Measurements from ENCODE around the gene DCLK2. TPM values are rescaled to one million over a fixed set of nuclear protein-coding genes. Genes with fewer than 3 reads are reported as not detected.

Gene DCLK2
- total and polyA plus RNA-seq, 2 of the 4 experiments (the other 2 are of a cell fraction), result 11.3 to 15.5 TPM

DNA sequence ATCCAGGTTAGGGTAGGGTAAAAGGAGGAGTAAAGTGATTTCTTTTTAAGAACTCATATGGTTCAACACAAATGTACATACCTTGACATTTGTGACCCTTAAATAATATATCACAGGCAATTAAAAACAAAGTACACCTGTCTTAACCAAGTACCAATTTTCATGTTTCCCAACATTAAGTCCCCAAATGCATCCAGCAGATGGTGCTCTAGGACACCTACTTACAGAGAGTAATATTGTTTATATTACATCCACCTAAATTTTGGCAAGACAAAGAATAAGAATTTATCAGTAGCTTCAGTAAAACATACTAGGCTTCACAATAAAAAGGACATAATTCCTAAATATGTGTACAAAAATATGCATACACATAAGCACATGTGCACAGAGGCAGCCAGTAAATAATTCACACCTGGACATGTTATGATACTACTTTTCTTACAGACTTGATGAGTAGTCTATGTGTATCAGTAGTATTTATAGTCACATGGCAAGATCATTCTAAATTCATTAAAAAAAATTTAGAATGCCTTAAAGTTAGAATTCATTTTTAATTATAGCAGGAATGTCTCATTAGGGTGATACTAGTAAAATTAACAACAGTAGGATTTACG is 219.7 kb downstream of the DCLK2 start:
- H2AFZ ChIP-seq (replicated peaks; ENCODE audit: low read length, poor library complexity), result no peak overlapping the region
- no peaks in the 10 kb centered on the region for H4K20me1 ChIP-seq (ENCODE audit: insufficient read depth, low read length)
- H4K8ac ChIP-seq (ENCODE audit: low read depth in 2 of 2, low read length in 2 of 2), result no peak overlapping the region
- H2BK5ac ChIP-seq (ENCODE audit: low read depth, low read length, poor library complexity, severe bottlenecking), result no peak overlapping the region
- no peaks in the 10 kb centered on the region for H3K4me1 ChIP-seq (ENCODE audit: control insufficient read depth, insufficient read depth, low read length)
- no CpG with 5 or more reads among the region's 1 CpG for WGBS, 2 experiments (ENCODE audit: extremely low coverage in 2 of 2, insufficient read length in 1 of 2)
- H4K91ac ChIP-seq (ENCODE audit: insufficient read depth, low read depth, low read length), result no peak overlapping the region
- ATAC-seq (ENCODE audit: low read depth), result peak; percentile 66
- no peaks in the 10 kb centered on the region for H3K9me3 ChIP-seq (ENCODE audit: control insufficient read depth, insufficient read depth, low read length)
- no TSS peak for BruUV-seq (replicated peaks)
- H2AK9ac ChIP-seq (replicated peaks; ENCODE audit: low read depth, low read length, poor library complexity), result no peak overlapping the region
- dilution Hi-C loops (cut with HindIII; ENCODE audit: low sequenced_read_pairs, unreplicated experiment) (no loop called here), in situ Hi-C loops (cut with MboI; ENCODE audit: low sequenced_read_pairs) (loop anchor here (5.0 kb wide), 2 partner anchors 289 to 564 kb away; no protein-coding TSS in a partner anchor), intact Hi-C loops (cut with micrococcal nuclease) (loop anchor here (1.0 to 2.0 kb wide), 2 partner anchors 285 to 569 kb away; partner anchors contain the start of gene MAB21L2)
- no peak overlapping the region for H3K14ac ChIP-seq (replicated peaks; ENCODE audit: low read depth, low read length)
- H3K4me2 ChIP-seq (ENCODE audit: low read depth, low read length), result no peak overlapping the region
- TF ChIP-seq, protein P1, sequence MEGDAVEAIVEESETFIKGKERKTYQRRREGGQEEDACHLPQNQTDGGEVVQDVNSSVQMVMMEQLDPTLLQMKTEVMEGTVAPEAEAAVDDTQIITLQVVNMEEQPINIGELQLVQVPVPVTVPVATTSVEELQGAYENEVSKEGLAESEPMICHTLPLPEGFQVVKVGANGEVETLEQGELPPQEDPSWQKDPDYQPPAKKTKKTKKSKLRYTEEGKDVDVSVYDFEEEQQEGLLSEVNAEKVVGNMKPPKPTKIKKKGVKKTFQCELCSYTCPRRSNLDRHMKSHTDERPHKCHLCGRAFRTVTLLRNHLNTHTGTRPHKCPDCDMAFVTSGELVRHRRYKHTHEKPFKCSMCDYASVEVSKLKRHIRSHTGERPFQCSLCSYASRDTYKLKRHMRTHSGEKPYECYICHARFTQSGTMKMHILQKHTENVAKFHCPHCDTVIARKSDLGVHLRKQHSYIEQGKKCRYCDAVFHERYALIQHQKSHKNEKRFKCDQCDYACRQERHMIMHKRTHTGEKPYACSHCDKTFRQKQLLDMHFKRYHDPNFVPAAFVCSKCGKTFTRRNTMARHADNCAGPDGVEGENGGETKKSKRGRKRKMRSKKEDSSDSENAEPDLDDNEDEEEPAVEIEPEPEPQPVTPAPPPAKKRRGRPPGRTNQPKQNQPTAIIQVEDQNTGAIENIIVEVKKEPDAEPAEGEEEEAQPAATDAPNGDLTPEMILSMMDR (conservative IDR thresholded peaks at IDR 0.05; ENCODE audit: low read depth, low read length), result peak; percentile 81
- TF ChIP-seq MXI1 (IDR thresholded peaks at IDR 0.05; ENCODE audit: borderline replicate concordance, low read depth, low read length) (no peak), MAZ (IDR thresholded peaks at IDR 0.05; ENCODE audit: borderline replicate concordance, low read depth, low read length) (no peak), BHLHE40 (IDR thresholded peaks at IDR 0.05; ENCODE audit: low read depth, low read length) (no peak), RCOR1 (IDR thresholded peaks at IDR 0.05; ENCODE audit: insufficient replicate concordance, low read length) (no peak), POLR2A (IDR thresholded peaks at IDR 0.05; ENCODE audit: low read depth, low read length) (no peak), SMC3 (IDR thresholded peaks at IDR 0.05; ENCODE audit: low read depth, low read length) (peak; percentile 91), RAD21 (IDR thresholded peaks at IDR 0.05; ENCODE audit: low read length) (peak; percentile 88), NFE2L2 (IDR thresholded peaks at IDR 0.05; ENCODE audit: low read depth, low read length) (no peak), RFX5 (IDR thresholded peaks at IDR 0.05; ENCODE audit: low read depth, low read length) (no peak), FOS (IDR thresholded peaks at IDR 0.05; ENCODE audit: low read depth, low read length) (no peak), MAFK (IDR thresholded peaks at IDR 0.05; ENCODE audit: low read depth, low read length) (no peak), CHD1 (IDR thresholded peaks at IDR 0.05; ENCODE audit: low read depth, low read length) (no peak), CEBPB (IDR thresholded peaks at IDR 0.05; ENCODE audit: low read depth, low read length) (no peak)
- TF ChIP-seq, protein P2, sequence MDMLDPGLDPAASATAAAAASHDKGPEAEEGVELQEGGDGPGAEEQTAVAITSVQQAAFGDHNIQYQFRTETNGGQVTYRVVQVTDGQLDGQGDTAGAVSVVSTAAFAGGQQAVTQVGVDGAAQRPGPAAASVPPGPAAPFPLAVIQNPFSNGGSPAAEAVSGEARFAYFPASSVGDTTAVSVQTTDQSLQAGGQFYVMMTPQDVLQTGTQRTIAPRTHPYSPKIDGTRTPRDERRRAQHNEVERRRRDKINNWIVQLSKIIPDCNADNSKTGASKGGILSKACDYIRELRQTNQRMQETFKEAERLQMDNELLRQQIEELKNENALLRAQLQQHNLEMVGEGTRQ (IDR thresholded peaks at IDR 0.05; ENCODE audit: low read depth, low read length), result no peak
- TF ChIP-seq, protein P3, sequence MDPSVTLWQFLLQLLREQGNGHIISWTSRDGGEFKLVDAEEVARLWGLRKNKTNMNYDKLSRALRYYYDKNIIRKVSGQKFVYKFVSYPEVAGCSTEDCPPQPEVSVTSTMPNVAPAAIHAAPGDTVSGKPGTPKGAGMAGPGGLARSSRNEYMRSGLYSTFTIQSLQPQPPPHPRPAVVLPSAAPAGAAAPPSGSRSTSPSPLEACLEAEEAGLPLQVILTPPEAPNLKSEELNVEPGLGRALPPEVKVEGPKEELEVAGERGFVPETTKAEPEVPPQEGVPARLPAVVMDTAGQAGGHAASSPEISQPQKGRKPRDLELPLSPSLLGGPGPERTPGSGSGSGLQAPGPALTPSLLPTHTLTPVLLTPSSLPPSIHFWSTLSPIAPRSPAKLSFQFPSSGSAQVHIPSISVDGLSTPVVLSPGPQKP (IDR thresholded peaks at IDR 0.05; ENCODE audit: borderline replicate concordance, low read depth, low read length), result no peak
- no peak overlapping the region for H2BK15ac ChIP-seq (ENCODE audit: low read depth, low read length)
- no peak overlapping the region for H3K18ac ChIP-seq (ENCODE audit: low read depth, low read length)
- CTCF ChIA-PET, result interaction anchor here (0.6 to 2.1 kb wide), 6 partner anchors 8 to 569 kb away, joined by 3 to 13 read pairs (median 3); no protein-coding TSS in a partner anchor
- no peak overlapping the region for H4K5ac ChIP-seq (ENCODE audit: low read depth, low read length)
- H2BK20ac ChIP-seq (ENCODE audit: low read depth, low read length), result no peak overlapping the region
- H3K27ac ChIP-seq (ENCODE audit: insufficient read depth, low read length), result no peak overlapping the region
- POLR2A ChIA-PET (ENCODE audit: unreplicated experiment), result no interaction called here
- H3K23ac ChIP-seq (ENCODE audit: low read depth, low read length), result no peak overlapping the region
- H3K9ac ChIP-seq (ENCODE audit: low read depth, low read length), result no peak overlapping the region
- H3K4me3 ChIP-seq (ENCODE audit: insufficient read depth, low read depth, low read length), result no peak overlapping the region
- H3K56ac ChIP-seq (ENCODE audit: extremely low read depth, insufficient read depth, low read length), result no peak overlapping the region
- DNase-seq, result peak; percentile 78
- H3K36me3 ChIP-seq (ENCODE audit: control insufficient read depth, insufficient read depth, low read length), result no peaks in the 10 kb centered on the region
- H3K27me3 ChIP-seq (ENCODE audit: control insufficient read depth, insufficient read depth, low read length), result no peaks in the 10 kb centered on the region
- H3K79me1 ChIP-seq (ENCODE audit: low read depth in 1 of 2, low read length in 2 of 2), result no peaks in the 10 kb centered on the region
- no peak overlapping the region for H2AK5ac ChIP-seq (ENCODE audit: low read depth, low read length)
- H3K4ac ChIP-seq (ENCODE audit: low read depth, low read length), result no peak overlapping the region
- no peak overlapping the region for H2BK120ac ChIP-seq (ENCODE audit: low read depth, low read length)
- H3K9me1 ChIP-seq (ENCODE audit: insufficient read depth, low read length), result no peaks in the 10 kb centered on the region

Data from IMR-90 (cell line).